Hematopoietic multipotent progenitor cell treated with erythropoietin and hydrocortisone succinate and interleukin-3 and kit ligand, for 8 days (in vitro differentiated cells): ENCODE measurements around the gene TSC1.

Experiments
- DNase-seq: peaks from one replicate; pipeline ENCODE4 v3.0.0-alpha.2; 2015

The TSC1 gene

GRCh38 chr9:132931178-132931735 lies 13.2 kb downstream of the TSC1 start:
- no peak for DNase-seq

GRCh38 chr9:132927704-132928103 lies 16.7 kb downstream of the TSC1 start:
- DNase-seq: no peak

GRCh38 chr9:132923346-132923902 lies 21.0 kb downstream of the TSC1 start:
- no peak for DNase-seq

GRCh38 chr9:132919614-132920268 lies 24.7 kb downstream of the TSC1 start:
- DNase-seq: no peak

- no peak for DNase-seq
These were observed 29.5 kb downstream of the TSC1 start for GRCh38 chr9:132914924-132915323.

- DNase-seq: no peak
These were observed 32.3 kb downstream of the TSC1 start for GRCh38 chr9:132912131-132912530.

- DNase-seq: no peak
These were observed 34.0 kb downstream of the TSC1 start for GRCh38 chr9:132910376-132910775.

- peak; percentile 58 for DNase-seq
These were observed 35.1 kb downstream of the TSC1 start for GRCh38 chr9:132909311-132909710.

GRCh38 chr9:132908635-132909034 lies 35.8 kb downstream of the TSC1 start:
- DNase-seq: no peak

GRCh38 chr9:132905726-132906125 lies 38.7 kb downstream of the TSC1 start:
- no peak for DNase-seq

GRCh38 chr9:132903574-132904492 lies 40.6 kb downstream of the TSC1 start:
- DNase-seq: no peak

- DNase-seq: peak; percentile 88
These were observed 42.3 kb downstream of the TSC1 start for GRCh38 chr9:132901858-132902831.

- DNase-seq: no peak
These were observed 46.4 kb downstream of the TSC1 start for GRCh38 chr9:132898051-132898450.

- DNase-seq: no peak
These were observed 47.5 kb downstream of the TSC1 start for GRCh38 chr9:132896906-132897305.

GRCh38 chr9:132896264-132896663 lies 48.2 kb downstream of the TSC1 start:
- DNase-seq: no peak

GRCh38 chr9:132894862-132895835 lies 49.3 kb downstream of the TSC1 start:
- DNase-seq: peak; percentile 59

- peak; percentile 97 for DNase-seq
These were observed 50.1 kb downstream of the TSC1 start for GRCh38 chr9:132894346-132894745.

GRCh38 chr9:132892400-132892799 lies 52.0 kb downstream of the TSC1 start:
- DNase-seq: no peak

GRCh38 chr9:132888151-132888550 lies 56.3 kb downstream of the TSC1 start:
- no peak for DNase-seq

- no peak for DNase-seq
These were observed 57.0 kb downstream of the TSC1 start for GRCh38 chr9:132887181-132888120.
